IMR-90 (cell line): ENCODE results near the gene RPTOR. TPM values are rescaled to one million over a fixed set of nuclear protein-coding genes. Genes with fewer than 3 reads are reported as not detected.

ENCODE experiments used
- ATAC-seq: fragments of 200-7000 bp; cut with Tn5 transposase; 2 replicates; pipeline ENCODE4 v1.9.1; 2020; ENCODE audit warnings: low read depth, mild to moderate bottlenecking, moderate library complexity
- BruUV-seq: library from RNA; stranded (reverse); fragments of 400-500 nt; replicated peaks from 2 replicates; lab custom pipeline; 2021; lab: Mats Ljungman, UMichigan
- CTCF ChIA-PET: fragments of 300-600 bp; formaldehyde crosslinking; extraction: SDS; loops from one replicate; lab custom pipeline; 2021; ENCODE audit warnings: antibody characterized with exemption; lab: Yijun Ruan, JAX
- POLR2A ChIA-PET: fragments of 300-600 bp; sonication (Branson Sonifier 250); formaldehyde crosslinking; loops from one replicate; lab custom pipeline; 2022; ENCODE audit warnings: antibody characterized with exemption; ENCODE audit not compliant: unreplicated experiment; lab: Charles Lee
- DNase-seq: peaks from one replicate; pipeline ENCODE4 v3.0.0; 2013
- H2AFZ ChIP-seq: replicated peaks from 2 replicates; pipeline ENCODE3; 2013; ENCODE audit warnings: low read length, mild to moderate bottlenecking; ENCODE audit not compliant: poor library complexity
- H2AK5ac ChIP-seq: 2 replicates; pipeline ENCODE4 v1.6.1; 2013; ENCODE audit warnings: low read depth, low read length, inconsistent platforms
- H2AK9ac ChIP-seq: replicated peaks from 2 replicates; pipeline ENCODE3; 2013; ENCODE audit warnings: mild to moderate bottlenecking, low read depth, low read length, moderate library complexity; ENCODE audit not compliant: poor library complexity
- H2BK120ac ChIP-seq: 2 replicates; pipeline ENCODE4 v1.6.1; 2013; ENCODE audit warnings: low read depth, low read length, inconsistent platforms
- H2BK15ac ChIP-seq: 3 replicates; pipeline ENCODE4 v1.6.1; 2013; ENCODE audit warnings: low read depth, low read length, inconsistent platforms
- H2BK20ac ChIP-seq: 2 replicates; pipeline ENCODE4 v1.6.1; 2013; ENCODE audit warnings: low read depth, mild to moderate bottlenecking, inconsistent platforms, low read length, moderate library complexity
- H2BK5ac ChIP-seq: 2 replicates; pipeline ENCODE4 v1.6.1; 2013; ENCODE audit warnings: mild to moderate bottlenecking, low read depth, low read length, inconsistent platforms; ENCODE audit not compliant: poor library complexity, severe bottlenecking
- H3K14ac ChIP-seq: replicated peaks from 2 replicates; pipeline ENCODE4 v1.6.1; 2013; ENCODE audit warnings: low read depth, low read length, inconsistent platforms
- H3K18ac ChIP-seq: 2 replicates; pipeline ENCODE4 v1.6.1; 2013; ENCODE audit warnings: low read depth, low read length, control low read depth
- H3K23ac ChIP-seq: 2 replicates; pipeline ENCODE4 v1.6.1; 2013; ENCODE audit warnings: low read depth, low read length, inconsistent platforms
- H3K27ac ChIP-seq: 2 replicates; pipeline ENCODE4 v1.5.1; 2013; ENCODE audit warnings: mild to moderate bottlenecking, control low read depth, low read length; ENCODE audit not compliant: insufficient read depth
- H3K27me3 ChIP-seq: 2 replicates; pipeline ENCODE4 v1.6.1; 2013; ENCODE audit warnings: low read length; ENCODE audit not compliant: control insufficient read depth, insufficient read depth
- H3K36me3 ChIP-seq: 2 replicates; pipeline ENCODE4 v1.6.1; 2013; ENCODE audit warnings: low read length, mixed read lengths; ENCODE audit not compliant: control insufficient read depth, insufficient read depth
- H3K4ac ChIP-seq: 2 replicates; pipeline ENCODE4 v1.6.1; 2013; ENCODE audit warnings: low read depth, low read length, inconsistent platforms
- H3K4me1 ChIP-seq: 2 replicates; pipeline ENCODE4 v1.6.1; 2013; ENCODE audit warnings: low read length, mixed read lengths; ENCODE audit not compliant: control insufficient read depth, insufficient read depth
- H3K4me2 ChIP-seq: 2 replicates; pipeline ENCODE4 v1.6.1; 2013; ENCODE audit warnings: low read depth, mild to moderate bottlenecking, control low read depth, low read length, moderate library complexity
- H3K4me3 ChIP-seq: 2 replicates; pipeline ENCODE4 v1.5.1; 2013; ENCODE audit warnings: low read depth, mild to moderate bottlenecking, control low read depth, low read length, moderate library complexity; ENCODE audit not compliant: insufficient read depth
- H3K56ac ChIP-seq: 2 replicates; pipeline ENCODE4 v1.6.1; 2013; ENCODE audit warnings: low read length, inconsistent platforms; ENCODE audit not compliant: insufficient read depth; ENCODE audit errors: extremely low read depth
- H3K79me1 ChIP-seq, 2 experiments: 2 replicates each; pipeline ENCODE4 v1.6.1; 2013; ENCODE audit warnings: low read length in 2 of 2, inconsistent platforms in 1 of 2, low read depth in 1 of 2
- H3K9ac ChIP-seq: 2 replicates; pipeline ENCODE4 v1.6.1; 2013; ENCODE audit warnings: low read depth, low read length, control low read depth
- H3K9me1 ChIP-seq: 2 replicates; pipeline ENCODE4 v1.6.1; 2013; ENCODE audit warnings: low read length, inconsistent platforms; ENCODE audit not compliant: insufficient read depth
- H3K9me3 ChIP-seq: 2 replicates; pipeline ENCODE4 v1.6.1; 2013; ENCODE audit warnings: low read length; ENCODE audit not compliant: control insufficient read depth, insufficient read depth
- H4K20me1 ChIP-seq: 2 replicates; pipeline ENCODE4 v1.6.1; 2013; ENCODE audit warnings: low read length, inconsistent platforms; ENCODE audit not compliant: insufficient read depth
- H4K5ac ChIP-seq: 2 replicates; pipeline ENCODE4 v1.6.1; 2013; ENCODE audit warnings: mild to moderate bottlenecking, low read depth, low read length, control low read depth
- H4K8ac ChIP-seq, 2 experiments: 2 replicates each; pipeline ENCODE4 v1.6.1; 2013; ENCODE audit warnings: low read depth in 2 of 2, low read length in 2 of 2, control low read depth in 1 of 2, inconsistent platforms in 1 of 2
- H4K91ac ChIP-seq: 2 replicates; pipeline ENCODE4 v1.6.1; 2013; ENCODE audit warnings: low read depth, low read length, inconsistent platforms; ENCODE audit not compliant: insufficient read depth
- BHLHE40 ChIP-seq: fragments of 150-350 bp; IDR thresholded peaks from 2 replicates; pipeline ENCODE4 v1.6.1; 2016; ENCODE audit warnings: mild to moderate bottlenecking, low read depth, low read length
- CEBPB ChIP-seq: IDR thresholded peaks from 2 replicates; pipeline ENCODE4 v1.6.1; 2012; ENCODE audit warnings: low read depth, low read length, improper control_type of control experiment
- CHD1 ChIP-seq: IDR thresholded peaks from 2 replicates; pipeline ENCODE4 v1.6.1; 2012; ENCODE audit warnings: low read depth, low read length, improper control_type of control experiment
- ELK1 ChIP-seq: fragments of 150-350 bp; IDR thresholded peaks from 2 replicates; pipeline ENCODE4 v1.6.1; 2016; ENCODE audit warnings: low read depth, mild to moderate bottlenecking, low read length, moderate library complexity, borderline replicate concordance
- FOS ChIP-seq: fragments of 150-350 bp; IDR thresholded peaks from 2 replicates; pipeline ENCODE4 v1.6.1; 2016; ENCODE audit warnings: low read depth, low read length
- MAFK ChIP-seq: IDR thresholded peaks from 2 replicates; pipeline ENCODE4 v1.6.1; 2012; ENCODE audit warnings: low read depth, low read length, improper control_type of control experiment
- MAZ ChIP-seq: IDR thresholded peaks from 2 replicates; pipeline ENCODE4 v1.6.1; 2012; ENCODE audit warnings: low read depth, mild to moderate bottlenecking, low read length, improper control_type of control experiment, moderate library complexity, borderline replicate concordance
- MXI1 ChIP-seq: IDR thresholded peaks from 2 replicates; pipeline ENCODE4 v1.6.1; 2012; ENCODE audit warnings: low read depth, mild to moderate bottlenecking, low read length, moderate library complexity, borderline replicate concordance
- NFE2L2 ChIP-seq: fragments of 150-350 bp; IDR thresholded peaks from 2 replicates; pipeline ENCODE4 v1.6.1; 2016; ENCODE audit warnings: low read depth, mild to moderate bottlenecking, low read length
- POLR2A ChIP-seq: IDR thresholded peaks from 2 replicates; pipeline ENCODE4 v1.6.1; 2012; ENCODE audit warnings: mild to moderate bottlenecking, low read depth, low read length
- RAD21 ChIP-seq: IDR thresholded peaks from 2 replicates; pipeline ENCODE4 v1.6.1; 2012; ENCODE audit warnings: low read length, improper control_type of control experiment
- RCOR1 ChIP-seq: IDR thresholded peaks from 2 replicates; pipeline ENCODE4 v1.6.1; 2012; ENCODE audit warnings: mild to moderate bottlenecking, low read length, improper control_type of control experiment; ENCODE audit not compliant: insufficient replicate concordance
- RFX5 ChIP-seq: IDR thresholded peaks from 2 replicates; pipeline ENCODE4 v1.8.0; 2012; ENCODE audit warnings: low read depth, mild to moderate bottlenecking, low read length, moderate library complexity
- SMC3 ChIP-seq: fragments of 150-350 bp; IDR thresholded peaks from 2 replicates; pipeline ENCODE4 v1.6.1; 2016; ENCODE audit warnings: low read depth, mild to moderate bottlenecking, antibody characterized with exemption, low read length, moderate library complexity
- USF2 ChIP-seq: fragments of 150-350 bp; IDR thresholded peaks from 2 replicates; pipeline ENCODE4 v1.6.1; 2017; ENCODE audit warnings: mild to moderate bottlenecking, antibody characterized with exemption, low read length, low read depth
- WGBS, 2 experiments: methylation state at CpG; one replicate each; pipeline versions ENCODE4 v1.1.5 to v1.1.7; 2013; ENCODE audit warnings: missing lambda C conversion rate in 2 of 2; ENCODE audit not compliant: insufficient read length in 1 of 2; ENCODE audit errors: extremely low coverage in 2 of 2; 5-methylcytosine and 5-hydroxymethylcytosine counted together
- dilution Hi-C: fragments of 300-500 bp; cut with HindIII; formaldehyde crosslinking; loops from one replicate; pipeline ENCODE4 v1.14.3; 2018; ENCODE audit warnings: low sequenced_read_pairs; ENCODE audit not compliant: unreplicated experiment
- in situ Hi-C: fragments of 300-500 bp; cut with MboI; formaldehyde crosslinking; loops from 3 replicates; pipeline ENCODE4 v1.14.3; 2019; ENCODE audit warnings: low sequenced_read_pairs, inconsistent platforms, mixed read lengths
- intact Hi-C: fragments of 100-400 bp; cut with micrococcal nuclease; formaldehyde crosslinking; loops from 2 replicates; pipeline ENCODE4 v1.10.0; 2022
- polyA plus RNA-seq, 3 experiments: library from polyadenylated mRNA; depleted of rRNA; stranded (reverse); fragments of >200 nt; gene quantifications; 2 replicates each; pipeline ENCODE4 v1.2.3, GENCODE V29; 2012; ENCODE audit warnings: low replicate concordance in 1 of 3
- total RNA-seq: library from RNA; depleted of rRNA; stranded (reverse); fragments of >200 nt; gene quantifications from 2 replicates; pipeline ENCODE4 v1.2.3, GENCODE V29; 2012

The RPTOR gene
- total and polyA plus RNA-seq, 2 of the 4 experiments (the other 2 are of a cell fraction), result 10.8 to 14.7 TPM

- 99% methylated on average over 17 of the region's 22 CpGs; no CpG with 5 or more reads in 1 of the 2 experiments for WGBS, 2 experiments
- H3K4me2 ChIP-seq, result no peak overlapping the region
- no peak overlapping the region for H3K4ac ChIP-seq
- peaks cover 51% of the 10 kb centered on the region for H3K36me3 ChIP-seq
- no peak overlapping the region for H3K9ac ChIP-seq
- peaks cover 0 to 15% of the 10 kb centered on the region in 2 experiments; a peak in 2 of 4 replicates for H3K79me1 ChIP-seq
- ATAC-seq, result no peak
- no peak overlapping the region for H2AFZ ChIP-seq
- TF ChIP-seq RAD21 (no peak), BHLHE40 (no peak), USF2 (no peak), MAZ (no peak), CEBPB (no peak), CHD1 (no peak), MAFK (no peak), RFX5 (no peak), NFE2L2 (no peak), FOS (no peak), SMC3 (no peak), MXI1 (no peak), ELK1 (no peak), RCOR1 (no peak), POLR2A (no peak)
- H4K20me1 ChIP-seq, result no peaks in the 10 kb centered on the region
- no peak overlapping the region for H3K4me3 ChIP-seq
- no peaks in the 10 kb centered on the region for H3K4me1 ChIP-seq
- no TSS peak for BruUV-seq
- H4K5ac ChIP-seq, result no peak overlapping the region
- intact Hi-C loops (no loop called here), dilution Hi-C loops (no loop called here), in situ Hi-C loops (no loop called here)
- no peak overlapping the region for H2BK20ac ChIP-seq
- H3K18ac ChIP-seq, result no peak overlapping the region
- no peak overlapping the region for H4K91ac ChIP-seq
- ChIA-PET POLR2A (no interaction called here), CTCF (no interaction called here)
- H3K27me3 ChIP-seq, result no peaks in the 10 kb centered on the region
- H2AK5ac ChIP-seq, result no peak overlapping the region
- DNase-seq, result no peak
- H4K8ac ChIP-seq, result no peak overlapping the region
- no peak overlapping the region for H2BK5ac ChIP-seq
- no peak overlapping the region for H2BK120ac ChIP-seq
- no peak overlapping the region for H3K27ac ChIP-seq
- peaks cover 3% of the 10 kb centered on the region; the same call in 1 of the 2 replicates for H3K9me1 ChIP-seq
- no peak overlapping the region for H3K56ac ChIP-seq
- no peak overlapping the region for H2AK9ac ChIP-seq
- H3K14ac ChIP-seq, result no peak overlapping the region
- H3K9me3 ChIP-seq, result no peaks in the 10 kb centered on the region
- no peak overlapping the region for H2BK15ac ChIP-seq
- H3K23ac ChIP-seq, result no peak overlapping the region
Measured at GRCh38 chr17:80884811-80885210, 340.2 kb downstream of the RPTOR start.
